HL-60 (cell line): ENCODE results near the gene ATPAF1.

Experiments
- CTCF ChIP-seq: IDR thresholded peaks from one replicate; pipeline ENCODE4 v1.5.1; 2011; ENCODE audit warnings: low read length, control low read depth, inconsistent platforms; ENCODE audit not compliant: insufficient read depth
- GABPA ChIP-seq: IDR thresholded peaks from 2 replicates; pipeline ENCODE4 v1.6.1; 2012; ENCODE audit warnings: low read depth
- POLR2AphosphoS5 ChIP-seq: IDR thresholded peaks from 2 replicates; pipeline ENCODE4 v1.6.1; 2012; ENCODE audit warnings: low read depth
- REST ChIP-seq: IDR thresholded peaks from 2 replicates; pipeline ENCODE4 v1.6.1; 2012; ENCODE audit warnings: low read depth; ENCODE audit not compliant: insufficient replicate concordance
- SPI1 ChIP-seq: IDR thresholded peaks from 2 replicates; pipeline ENCODE4 v1.6.1; 2012; ENCODE audit warnings: low read depth, mild to moderate bottlenecking, borderline replicate concordance

DNA sequence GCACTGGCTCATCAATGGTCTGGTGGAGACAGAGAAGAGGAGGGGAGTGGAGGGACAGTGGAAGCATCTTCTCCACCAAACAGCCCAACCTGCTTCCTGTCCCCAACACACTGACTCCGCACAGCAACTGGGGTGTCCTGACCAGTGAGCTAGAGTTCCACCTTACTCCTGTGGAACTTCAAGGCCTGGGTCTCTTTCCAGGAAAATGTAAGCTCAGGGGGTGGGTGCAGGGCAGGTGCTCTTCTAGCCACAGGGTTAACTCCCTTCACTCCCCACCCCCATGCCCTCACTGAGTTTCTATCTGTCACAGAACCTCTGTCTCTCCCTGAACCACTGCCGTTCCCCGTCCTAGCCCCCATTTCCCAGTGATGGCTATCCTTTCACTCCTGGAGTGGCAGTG, 52.4 kb downstream of the ATPAF1 start:
- TF ChIP-seq POLR2AphosphoS5 (no peak), CTCF (no peak), GABPA (no peak), REST (no peak), SPI1 (no peak)
